Pancreas (tissue), 10 donors: ENCODE results near the gene KRTAP10-8. TPM values are rescaled to one million over a fixed set of nuclear protein-coding genes. Genes with fewer than 3 reads are reported as not detected.
"Not testable (repeated sequence)": the region's sequence is repeated elsewhere in the genome, so short reads cannot be mapped to it uniquely, and the experiment has no call there.

Experiments used
- ATAC-seq, 4 donors: fragments of 200-7000 bp; cut with Tn5 transposase; one replicate each; pipeline versions ENCODE4 v1.8.0 to v1.9.1; 2020; ENCODE audit warnings: mild to moderate bottlenecking in 4 of 4, moderate library complexity in 4 of 4
- DNase-seq, 6 donors: peaks; one replicate each; pipeline ENCODE4 v3.0.0-alpha.2; 2020
- FAIRE-seq: peaks from 2 replicates; lab custom pipeline; 2012; peaks lifted over from hg19 to GRCh38; lab: Jason Lieb, UNC
- H3K27ac ChIP-seq, 4 donors: fragments of 200-600 bp; sonication (generic); 1 replicate in 3 of 4; 2 replicates in 1 of 4; pipeline versions ENCODE4 v1.5.0 to v1.8.0; 2020
- H3K27me3 ChIP-seq, 4 donors: fragments of 200-600 bp; one replicate each; pipeline ENCODE4 v1.8.0; 2021
- H3K36me3 ChIP-seq, 3 donors: fragments of 200-600 bp; sonication (generic) in 1 of 3; one replicate each; pipeline versions ENCODE4 v1.5.0 to v1.8.0; 2020 to 2021
- H3K4me1 ChIP-seq, 3 donors: fragments of 200-600 bp; one replicate each; pipeline ENCODE4 v1.8.0; 2021
- H3K4me3 ChIP-seq, 4 donors: fragments of 200-600 bp; sonication (generic) in 2 of 4; one replicate each; pipeline versions ENCODE4 v1.5.0 to v1.8.0; 2020 to 2021
- H3K9me3 ChIP-seq, 4 donors: fragments of 200-600 bp; one replicate each; pipeline ENCODE4 v1.8.0; 2021
- WGBS, 2 donors: extraction: QIAGEN DNeasy Blood & Tissue Kit; methylation state at CpG; one replicate each; pipeline ENCODE4 v1.1.7; 2013; 5-methylcytosine and 5-hydroxymethylcytosine counted together
- intact Hi-C, 3 donors: fragments of 100-400 bp; cut with DNase I; formaldehyde crosslinking; loops; one replicate each; pipeline versions ENCODE4 v1.11.1 to v1.14.2; 2022
- polyA plus RNA-seq, 2 donors: library from polyadenylated mRNA; stranded (reverse); fragments of 200-250 nt; gene quantifications; one replicate each; pipeline ENCODE4 v1.2.3, GENCODE V29; 2013
- total RNA-seq, 6 donors: library from RNA; stranded (reverse); fragmentation: NEBNext Ultra II Directional in 4 of 6; extraction: Animal tissue kit (Norgen Biotek cat#: 25700) in 4 of 6; gene quantifications; one replicate each; pipeline versions ENCODE4 v1.2.1 to v1.2.4, GENCODE V29; 2021 to 2023
- TF ChIP-seq, protein P1 (sequence below), 4 donors: fragments of 200-600 bp; sonication (generic) in 3 of 4; IDR thresholded peaks; one replicate each; pipeline versions ENCODE4 v1.5.0 to v1.8.0; 2021; ENCODE audit warnings: antibody characterized with exemption in 4 of 4
- donor health status: healthy with polysubstance abuse.
- donor health status: DM: no; HTN: no; CAD: no; lungs with moderate emphysema.
- donor health status: DM: no; HTN: no; CAD: no.
- donor health status: control.
- donor health status: control.
- donor health status: Bipolar disorder and iron deficiency.
- donor health status: DM: yes; HTN: yes; CAD: no.
- donor health status: DM: no; HTN: no; CAD: no.
- donor health status: DM: no; HTN: no; CAD: no.
- donor health status: DM: yes; HTN: yes; CAD: no.

Gene KRTAP10-8
- total and polyA plus RNA-seq, 8 donors, result not detected

DNA sequence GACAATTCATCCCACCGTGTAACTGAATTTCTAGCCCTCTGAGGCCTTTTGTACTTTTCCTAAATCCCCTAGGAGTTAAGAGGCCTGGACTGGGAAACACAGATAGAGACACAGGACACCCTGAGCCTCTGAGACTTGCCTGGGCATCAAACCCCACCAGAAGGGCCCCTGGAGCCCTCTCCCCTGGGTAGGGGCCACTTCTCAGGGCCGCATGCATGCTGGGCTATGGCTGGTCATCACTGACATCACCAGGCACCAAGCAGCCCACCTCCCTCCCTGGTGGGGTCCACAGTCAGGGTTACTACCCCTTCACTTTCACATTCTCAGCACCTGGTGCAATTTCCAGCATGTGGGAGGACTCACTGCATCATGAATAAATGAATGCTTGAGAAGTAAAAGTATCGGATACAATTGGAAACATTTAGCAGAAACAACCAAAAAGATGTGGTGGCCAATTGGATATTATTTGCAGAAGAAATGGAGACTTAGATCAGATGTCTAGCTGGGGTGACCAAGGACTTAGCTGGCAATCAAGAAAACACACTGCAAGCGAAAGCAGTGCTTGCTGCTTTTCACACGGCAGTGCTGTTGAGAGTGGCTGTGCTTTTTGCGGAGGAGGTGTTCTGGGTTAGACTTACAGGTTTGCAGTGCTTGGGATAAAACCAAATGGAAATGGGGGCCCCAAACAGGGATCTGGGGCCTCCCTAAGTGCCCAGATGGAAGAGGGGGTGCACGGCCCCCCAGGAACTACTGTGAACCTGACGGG is 12.4 kb upstream of the KRTAP10-8 start:
- no peak for FAIRE-seq
- ATAC-seq, result no peak
- no peak overlapping the region for H3K4me3 ChIP-seq
- DNase-seq, result no peak
- WGBS, 2 donors, result 71 to 76% methylated on average over 8 of the region's 8 CpGs
- peaks cover 0 to 4% (median 0%) of the 10 kb centered on the region in 4 donors for H3K27me3 ChIP-seq
- intact Hi-C loops, result no loop called here
- TF ChIP-seq, protein P1, sequence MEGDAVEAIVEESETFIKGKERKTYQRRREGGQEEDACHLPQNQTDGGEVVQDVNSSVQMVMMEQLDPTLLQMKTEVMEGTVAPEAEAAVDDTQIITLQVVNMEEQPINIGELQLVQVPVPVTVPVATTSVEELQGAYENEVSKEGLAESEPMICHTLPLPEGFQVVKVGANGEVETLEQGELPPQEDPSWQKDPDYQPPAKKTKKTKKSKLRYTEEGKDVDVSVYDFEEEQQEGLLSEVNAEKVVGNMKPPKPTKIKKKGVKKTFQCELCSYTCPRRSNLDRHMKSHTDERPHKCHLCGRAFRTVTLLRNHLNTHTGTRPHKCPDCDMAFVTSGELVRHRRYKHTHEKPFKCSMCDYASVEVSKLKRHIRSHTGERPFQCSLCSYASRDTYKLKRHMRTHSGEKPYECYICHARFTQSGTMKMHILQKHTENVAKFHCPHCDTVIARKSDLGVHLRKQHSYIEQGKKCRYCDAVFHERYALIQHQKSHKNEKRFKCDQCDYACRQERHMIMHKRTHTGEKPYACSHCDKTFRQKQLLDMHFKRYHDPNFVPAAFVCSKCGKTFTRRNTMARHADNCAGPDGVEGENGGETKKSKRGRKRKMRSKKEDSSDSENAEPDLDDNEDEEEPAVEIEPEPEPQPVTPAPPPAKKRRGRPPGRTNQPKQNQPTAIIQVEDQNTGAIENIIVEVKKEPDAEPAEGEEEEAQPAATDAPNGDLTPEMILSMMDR (IDR thresholded peaks at IDR 0.05), result no peak
- H3K36me3 ChIP-seq, result no peaks in the 10 kb centered on the region
- H3K9me3 ChIP-seq, result no peaks in the 10 kb centered on the region
- no peaks in the 10 kb centered on the region for H3K4me1 ChIP-seq
- H3K27ac ChIP-seq, result no peak overlapping the region

DNA sequence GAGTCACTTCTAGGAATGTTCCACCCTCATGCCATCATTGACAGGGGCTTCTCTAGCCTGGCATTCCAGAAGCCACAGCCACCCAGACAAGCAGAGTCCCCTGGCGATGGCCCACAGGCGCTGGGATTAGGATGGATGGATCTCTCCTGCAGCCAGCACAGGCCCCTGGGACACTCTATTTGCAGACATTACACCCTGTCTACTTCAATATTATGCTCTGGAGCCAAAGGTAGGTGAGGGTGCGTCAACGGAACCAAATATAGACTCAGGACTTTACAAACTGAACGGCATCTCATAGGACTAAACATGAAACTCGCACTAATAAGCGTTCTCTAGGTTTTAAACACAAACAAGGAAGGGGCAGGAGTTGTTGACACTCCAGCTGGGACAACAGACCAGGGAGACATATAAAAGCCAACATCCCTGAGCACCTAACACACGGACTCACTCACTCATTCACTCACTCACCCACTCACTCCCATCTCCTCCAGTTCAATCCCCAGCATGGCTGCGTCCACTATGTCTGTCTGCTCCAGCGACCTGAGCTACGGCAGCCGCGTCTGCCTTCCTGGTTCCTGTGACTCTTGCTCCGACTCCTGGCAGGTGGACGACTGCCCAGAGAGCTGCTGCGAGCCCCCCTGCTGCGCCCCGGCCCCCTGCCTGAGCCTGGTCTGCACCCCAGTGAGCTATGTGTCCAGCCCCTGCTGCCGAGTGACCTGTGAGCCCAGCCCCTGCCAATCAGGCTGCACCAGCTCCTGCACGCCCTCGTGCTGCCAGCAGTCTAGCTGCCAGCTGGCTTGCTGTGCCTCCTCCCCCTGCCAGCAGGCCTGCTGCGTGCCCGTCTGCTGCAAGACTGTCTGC is 11.5 kb upstream of the KRTAP10-8 start, which contains the start of gene KRTAP10-7:
Gene KRTAP10-7 (plus strand): TSS at position 480 of the 861 bp plus-strand sequence. CDS start 25 bp downstream, at position 505.
- WGBS, 2 donors, result 45 to 55% methylated on average over 19 to 23 of the region's 23 CpGs
- H3K4me3 ChIP-seq, H3K9me3 ChIP-seq, H3K27ac ChIP-seq, FAIRE-seq, H3K27me3 ChIP-seq, H3K4me1 ChIP-seq, ATAC-seq, intact Hi-C loops, H3K36me3 ChIP-seq, DNase-seq: not testable (repeated sequence)

DNA sequence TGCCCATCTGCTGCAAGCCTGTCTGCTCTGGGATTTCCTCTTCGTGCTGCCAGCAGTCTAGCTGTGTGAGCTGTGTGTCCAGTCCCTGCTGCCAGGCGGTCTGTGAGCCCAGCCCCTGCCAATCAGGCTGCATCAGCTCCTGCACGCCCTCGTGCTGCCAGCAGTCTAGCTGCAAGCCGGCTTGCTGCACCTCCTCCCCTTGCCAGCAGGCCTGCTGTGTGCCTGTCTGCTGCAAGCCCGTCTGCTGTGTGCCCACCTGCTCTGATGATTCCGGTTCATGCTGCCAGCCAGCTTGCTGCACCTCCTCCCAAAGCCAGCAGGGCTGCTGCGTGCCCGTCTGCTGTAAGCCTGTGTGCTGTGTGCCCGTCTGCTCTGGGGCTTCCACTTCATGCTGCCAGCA is 10.8 kb upstream of the KRTAP10-8 start:
- H3K9me3 ChIP-seq, H3K27me3 ChIP-seq, ATAC-seq, H3K4me1 ChIP-seq, H3K27ac ChIP-seq, H3K36me3 ChIP-seq, FAIRE-seq, H3K4me3 ChIP-seq, intact Hi-C loops: not testable (repeated sequence)
- DNase-seq, result peak in 1 of 6 donors; percentile 39
- WGBS, 2 donors, result 45 to 71% methylated on average over 9 to 10 of the region's 10 CpGs

DNA sequence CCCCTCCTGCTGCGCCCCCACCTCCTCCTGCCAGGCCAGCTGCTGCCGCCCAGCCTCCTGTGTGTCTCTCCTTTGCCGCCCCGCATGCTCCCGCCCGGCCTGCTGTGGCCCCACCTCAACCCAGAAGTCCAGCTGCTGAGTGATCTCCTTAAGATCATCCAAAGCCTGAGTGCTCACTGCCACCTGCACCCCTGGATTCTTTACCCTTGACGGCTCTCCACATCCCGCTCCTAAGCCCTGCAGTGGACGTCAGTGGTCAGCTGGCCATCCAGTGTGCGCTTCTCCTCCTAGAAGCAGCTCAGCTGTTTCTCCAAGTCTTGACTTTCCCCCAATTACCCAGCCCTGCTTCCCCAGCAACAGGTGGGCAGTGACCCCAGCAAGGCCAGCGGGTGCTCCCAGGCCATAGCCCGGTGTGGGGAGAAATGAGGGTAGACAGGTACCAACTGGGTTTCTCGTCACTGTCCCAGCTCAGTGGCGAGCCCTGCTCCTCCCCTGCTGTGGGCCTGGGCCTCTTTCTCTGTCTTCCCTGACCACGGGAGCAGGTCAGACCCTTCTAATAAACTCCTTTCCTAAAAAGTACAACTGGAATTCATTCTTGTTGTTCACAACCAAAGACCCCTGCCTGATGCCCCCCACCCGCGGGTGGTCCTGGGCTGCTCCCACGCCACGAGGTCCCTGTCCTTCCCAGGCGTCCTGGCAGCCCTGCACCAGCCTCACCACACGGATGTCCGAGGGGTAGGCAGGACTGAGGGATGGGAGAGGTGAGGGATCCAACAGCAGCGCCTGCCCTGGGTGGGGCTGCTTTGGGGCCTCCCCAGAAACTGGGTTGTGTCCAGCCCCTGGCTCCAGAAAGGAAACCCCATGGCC is 10.1 kb upstream of the KRTAP10-8 start:
- Histone ChIP-seq H3K27ac (no peak overlapping the region), H3K4me3 (no peak overlapping the region), H3K4me1 (no peaks in the 10 kb centered on the region), H3K27me3 (peaks cover 0 to 4% (median 0%) of the 10 kb centered on the region in 4 donors), H3K36me3 (no peaks in the 10 kb centered on the region), H3K9me3 (no peaks in the 10 kb centered on the region)
- no peak for ATAC-seq
- TF ChIP-seq, protein P1 (IDR thresholded peaks at IDR 0.05), result no peak
- intact Hi-C loops, result no loop called here
- FAIRE-seq, result no peak
- 53 to 69% methylated on average over 23 of the region's 23 CpGs for WGBS, 2 donors
- peak in 1 of 6 donors; percentile 45 for DNase-seq

DNA sequence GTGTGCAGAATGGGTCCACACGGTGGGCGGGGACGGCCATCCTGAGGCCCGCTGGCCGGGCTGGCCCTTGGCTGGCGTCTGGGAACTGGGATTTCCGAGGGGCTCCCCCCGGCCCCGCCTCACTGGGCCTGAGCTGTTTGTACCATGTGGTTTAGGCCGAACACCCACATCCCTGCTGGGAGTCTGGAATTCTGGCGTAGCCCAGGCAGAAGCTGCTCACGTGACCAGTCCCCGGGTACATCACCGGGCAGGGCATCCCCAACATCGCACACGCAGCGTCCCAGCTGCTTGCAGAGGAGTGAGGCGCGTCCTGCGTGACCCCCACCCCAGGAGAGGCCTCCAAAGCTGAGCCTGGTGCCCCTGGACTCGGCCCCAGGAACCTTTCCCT is 9.4 kb upstream of the KRTAP10-8 start:
- no peak for DNase-seq
- intact Hi-C loops, result no loop called here
- Histone ChIP-seq H3K27ac (no peak overlapping the region), H3K4me1 (no peaks in the 10 kb centered on the region), H3K9me3 (no peaks in the 10 kb centered on the region), H3K4me3 (no peak overlapping the region), H3K36me3 (no peaks in the 10 kb centered on the region), H3K27me3 (peaks cover 0 to 4% (median 0%) of the 10 kb centered on the region in 4 donors)
- WGBS, 2 donors, result 55 to 66% methylated on average over 20 of the region's 21 CpGs
- TF ChIP-seq, protein P1 (IDR thresholded peaks at IDR 0.05), result no peak
- no peak for FAIRE-seq
- ATAC-seq, result no peak
